NCI-H128 (cell line): ENCODE measurements around the gene FITM1.
"Not testable (repeated sequence)": the region's sequence is repeated elsewhere in the genome, so short reads cannot be mapped to it uniquely, and the experiment has no call there.

Experiments
- DNase-seq: peaks from one replicate; lab custom pipeline; 2025; ENCODE audit not compliant: unreplicated experiment; lab: John Stamatoyannopoulos, UW

Gene FITM1

DNA sequence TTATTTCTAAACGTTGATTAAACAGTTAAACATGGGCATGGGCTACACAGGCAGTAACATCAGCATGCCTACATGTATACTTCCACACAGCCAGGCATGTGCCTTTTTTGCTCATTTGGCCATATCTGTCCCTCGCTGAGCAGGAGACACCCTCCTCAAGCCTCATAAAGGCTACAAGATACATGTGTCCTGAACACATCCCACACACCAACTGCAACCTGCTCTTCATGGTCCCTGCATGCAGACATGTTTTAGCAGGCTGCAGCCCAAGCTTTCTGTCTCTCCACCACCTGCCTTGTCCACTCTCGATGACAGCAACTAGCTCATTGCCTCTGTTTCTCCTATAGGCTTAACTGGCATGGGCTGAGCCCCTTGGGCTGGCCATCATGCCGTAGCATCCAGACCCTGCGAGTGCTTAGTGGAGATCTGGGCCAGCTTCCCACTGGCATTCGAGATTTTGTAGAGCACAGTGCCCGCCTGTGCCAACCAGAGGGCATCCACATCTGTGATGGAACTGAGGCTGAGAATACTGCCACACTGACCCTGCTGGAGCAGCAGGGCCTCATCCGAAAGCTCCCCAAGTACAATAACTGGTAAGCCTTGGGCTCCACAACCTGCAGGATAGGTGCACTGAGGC lies 33.8 kb upstream of the FITM1 start:
- DNase-seq: no peak

DNA sequence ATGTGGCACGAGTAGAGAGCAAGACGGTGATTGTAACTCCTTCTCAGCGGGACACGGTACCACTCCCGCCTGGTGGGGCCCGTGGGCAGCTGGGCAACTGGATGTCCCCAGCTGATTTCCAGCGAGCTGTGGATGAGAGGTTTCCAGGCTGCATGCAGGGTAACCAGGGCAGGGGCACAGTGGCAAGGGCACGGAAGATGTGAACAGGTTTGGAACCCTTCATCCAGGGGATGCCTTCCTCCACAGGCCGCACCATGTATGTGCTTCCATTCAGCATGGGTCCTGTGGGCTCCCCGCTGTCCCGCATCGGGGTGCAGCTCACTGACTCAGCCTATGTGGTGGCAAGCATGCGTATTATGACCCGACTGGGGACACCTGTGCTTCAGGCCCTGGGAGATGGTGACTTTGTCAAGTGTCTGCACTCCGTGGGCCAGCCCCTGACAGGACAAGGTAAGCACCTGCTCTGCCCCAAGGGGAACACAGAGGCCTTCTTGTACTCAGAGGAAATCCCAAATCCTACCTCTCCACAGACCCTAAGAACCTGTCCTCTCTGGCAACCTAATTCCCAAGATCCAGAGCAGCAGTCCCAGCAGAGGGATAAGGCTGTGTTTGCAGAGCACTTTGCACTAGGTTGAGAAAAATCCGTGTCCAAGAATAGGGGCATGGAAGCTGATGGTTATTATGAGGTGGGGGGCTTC lies 32.1 kb upstream of the FITM1 start:
- no peak for DNase-seq

DNA sequence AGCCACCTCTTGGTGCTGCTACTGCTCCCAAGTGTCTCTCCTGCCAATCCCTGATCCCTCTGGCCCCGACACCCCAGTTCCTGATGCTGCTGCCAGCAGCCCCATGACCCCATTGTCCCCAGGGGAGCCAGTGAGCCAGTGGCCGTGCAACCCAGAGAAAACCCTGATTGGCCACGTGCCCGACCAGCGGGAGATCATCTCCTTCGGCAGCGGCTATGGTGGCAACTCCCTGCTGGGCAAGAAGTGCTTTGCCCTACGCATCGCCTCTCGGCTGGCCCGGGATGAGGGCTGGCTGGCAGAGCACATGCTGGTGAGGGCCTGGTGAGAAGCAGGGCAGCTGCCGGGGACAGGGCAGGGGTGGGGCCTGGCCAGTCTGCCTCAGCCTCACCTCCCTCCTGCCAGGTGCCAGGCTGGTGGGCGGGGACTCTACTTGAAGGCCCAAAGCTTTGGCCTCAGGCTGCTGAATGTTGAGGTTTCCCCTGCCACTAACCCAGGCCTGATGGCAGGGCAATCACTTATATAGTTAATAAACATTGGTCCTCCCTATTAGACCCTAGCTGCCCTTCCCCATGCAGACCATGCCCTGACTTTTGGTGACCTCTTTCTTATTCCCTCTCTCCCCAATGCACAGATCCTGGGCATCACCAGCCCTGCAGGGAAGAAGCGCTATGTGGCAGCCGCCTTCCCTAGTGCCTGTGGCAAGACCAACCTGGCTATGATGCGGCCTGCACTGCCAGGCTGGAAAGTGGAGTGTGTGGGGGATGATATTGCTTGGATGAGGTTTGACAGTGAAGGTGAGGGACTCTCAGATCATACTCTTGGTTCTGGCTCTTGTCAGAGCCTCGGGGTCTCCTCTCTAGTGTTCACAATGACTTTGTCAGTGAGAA lies 31.3 kb upstream of the FITM1 start:
- no peak for DNase-seq

DNA sequence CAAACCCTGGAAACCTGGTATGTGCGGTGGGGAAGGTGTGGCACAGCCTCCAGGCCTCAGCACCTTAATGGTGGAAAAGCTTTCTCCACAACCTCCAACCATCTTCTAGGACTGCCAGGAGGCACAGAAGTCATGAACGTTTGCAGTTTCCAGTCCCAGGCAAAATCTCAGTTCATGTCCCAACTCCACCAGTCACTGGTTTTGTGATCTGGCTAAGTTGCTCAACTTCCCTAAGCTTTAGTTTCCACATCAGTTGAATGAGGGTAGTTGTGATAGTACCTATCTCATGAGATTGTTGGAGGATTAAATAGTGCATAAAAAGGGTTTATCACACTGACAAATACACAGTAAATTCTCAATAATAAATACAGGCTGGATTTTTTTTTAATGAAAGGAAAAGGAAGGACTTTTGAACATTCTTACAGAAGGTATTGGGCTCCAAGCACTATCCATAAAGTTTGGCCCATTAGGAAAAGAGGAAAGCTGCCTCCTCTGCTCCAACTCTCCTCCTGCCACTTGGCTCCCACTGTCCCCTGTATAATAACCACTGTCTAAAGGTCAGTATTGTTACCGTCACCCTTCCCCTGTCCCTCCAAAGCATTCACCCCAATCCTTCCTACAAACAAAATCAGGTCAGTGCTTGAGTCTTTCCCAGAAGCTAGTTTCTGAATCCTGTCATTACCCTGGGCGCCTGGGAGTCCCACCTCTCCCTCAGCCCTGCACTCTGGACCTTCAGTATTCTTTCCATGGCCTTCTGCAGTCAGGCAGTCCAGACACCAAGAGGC lies 30.1 kb upstream of the FITM1 start:
- DNase-seq: no peak

DNA sequence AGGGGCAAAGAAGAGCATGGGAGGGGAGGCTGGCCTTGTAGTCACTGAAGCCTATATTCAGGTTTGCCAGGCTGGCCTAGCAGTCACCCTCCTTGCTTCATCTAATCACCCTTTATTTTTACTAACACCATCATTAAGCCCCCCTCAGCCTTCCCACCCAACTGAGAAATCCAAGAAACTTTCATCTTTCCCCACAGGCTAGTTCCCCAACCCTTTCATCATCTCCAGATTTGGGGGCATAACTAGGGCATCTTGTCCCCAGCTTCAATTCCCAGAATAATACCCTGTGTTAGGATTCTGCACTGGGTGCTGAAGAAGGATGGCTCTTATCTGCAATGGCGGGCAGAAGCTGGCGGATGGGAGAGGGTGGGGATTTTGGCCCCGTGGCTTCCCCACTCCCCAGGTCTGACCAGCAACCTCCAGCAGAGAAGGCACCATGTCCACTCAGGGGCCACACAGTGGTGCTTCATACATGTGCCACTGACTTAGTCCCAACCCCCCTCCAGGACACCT lies 29.4 kb upstream of the FITM1 start:
- DNase-seq: no peak

DNA sequence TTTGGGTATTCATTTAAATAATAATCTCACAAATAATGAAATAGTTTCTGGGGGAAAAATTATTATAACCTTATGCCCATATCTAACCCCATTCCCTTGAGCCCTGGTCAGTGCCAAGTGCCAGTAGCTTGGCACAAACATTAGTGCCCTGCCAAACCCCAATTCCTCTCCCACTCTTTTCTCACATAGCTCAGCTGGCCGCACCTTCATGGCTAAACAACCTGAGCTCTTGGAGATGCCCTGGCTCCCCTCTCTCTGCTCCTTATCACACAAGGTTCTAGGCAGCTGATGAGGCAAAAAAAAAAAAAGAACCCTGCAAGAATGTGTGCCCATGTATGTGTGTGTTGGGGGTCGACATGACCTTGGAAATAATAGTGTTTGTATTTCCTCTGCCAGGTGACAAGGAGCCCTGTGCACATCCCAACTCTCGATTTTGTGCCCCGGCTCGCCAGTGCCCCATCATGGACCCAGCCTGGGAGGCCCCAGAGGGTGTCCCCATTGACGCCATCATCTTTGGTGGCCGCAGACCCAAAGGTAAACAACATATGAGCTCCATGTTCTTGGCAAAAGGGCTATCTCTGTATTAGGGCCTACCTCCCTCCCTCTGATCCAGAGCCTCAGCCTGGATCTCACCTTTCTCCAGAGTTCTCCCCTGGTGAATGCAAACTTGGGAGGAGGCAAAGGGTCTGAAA lies 28.0 kb upstream of the FITM1 start:
- no peak for DNase-seq

DNA sequence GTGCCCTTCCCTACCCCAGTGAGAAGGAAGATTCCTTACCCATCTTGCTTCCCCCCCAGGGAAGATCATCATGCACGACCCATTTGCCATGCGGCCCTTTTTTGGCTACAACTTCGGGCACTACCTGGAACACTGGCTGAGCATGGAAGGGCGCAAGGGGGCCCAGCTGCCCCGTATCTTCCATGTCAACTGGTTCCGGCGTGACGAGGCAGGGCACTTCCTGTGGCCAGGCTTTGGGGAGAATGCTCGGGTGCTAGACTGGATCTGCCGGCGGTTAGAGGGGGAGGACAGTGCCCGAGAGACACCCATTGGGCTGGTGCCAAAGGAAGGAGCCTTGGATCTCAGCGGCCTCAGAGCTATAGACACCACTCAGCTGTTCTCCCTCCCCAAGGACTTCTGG lies 27.0 kb upstream of the FITM1 start:
- no peak for DNase-seq

DNA sequence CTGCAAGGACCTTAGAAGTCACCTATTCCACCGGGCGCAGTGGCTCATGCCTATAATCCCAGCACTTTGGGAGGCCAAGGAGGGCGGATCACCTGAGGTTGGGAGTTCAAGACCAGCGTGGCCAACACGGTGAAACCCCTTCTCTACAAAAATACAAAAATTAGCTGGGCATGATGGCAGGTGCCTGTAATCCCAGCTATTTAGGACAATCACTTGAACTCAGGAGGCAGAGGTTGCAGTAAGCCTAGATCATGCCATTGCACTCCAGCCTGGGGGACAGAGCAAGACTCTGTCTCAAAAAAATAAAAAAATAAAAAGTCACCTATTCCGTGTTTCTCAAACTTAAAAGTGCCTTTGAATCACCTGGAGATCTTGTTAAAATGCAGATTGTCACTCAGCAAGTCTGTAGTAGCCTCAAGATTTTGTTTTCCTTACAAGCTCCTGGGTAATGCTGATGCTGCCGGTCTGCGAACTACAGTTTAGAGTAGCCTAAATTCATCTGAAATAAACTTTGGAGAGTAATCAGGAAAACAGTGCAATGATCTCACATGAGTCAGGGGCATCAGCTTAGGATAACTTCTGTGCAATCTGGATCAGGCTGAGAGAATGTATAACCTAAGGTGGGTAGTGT lies 24.7 kb upstream of the FITM1 start:
- DNase-seq: not testable (repeated sequence)

DNA sequence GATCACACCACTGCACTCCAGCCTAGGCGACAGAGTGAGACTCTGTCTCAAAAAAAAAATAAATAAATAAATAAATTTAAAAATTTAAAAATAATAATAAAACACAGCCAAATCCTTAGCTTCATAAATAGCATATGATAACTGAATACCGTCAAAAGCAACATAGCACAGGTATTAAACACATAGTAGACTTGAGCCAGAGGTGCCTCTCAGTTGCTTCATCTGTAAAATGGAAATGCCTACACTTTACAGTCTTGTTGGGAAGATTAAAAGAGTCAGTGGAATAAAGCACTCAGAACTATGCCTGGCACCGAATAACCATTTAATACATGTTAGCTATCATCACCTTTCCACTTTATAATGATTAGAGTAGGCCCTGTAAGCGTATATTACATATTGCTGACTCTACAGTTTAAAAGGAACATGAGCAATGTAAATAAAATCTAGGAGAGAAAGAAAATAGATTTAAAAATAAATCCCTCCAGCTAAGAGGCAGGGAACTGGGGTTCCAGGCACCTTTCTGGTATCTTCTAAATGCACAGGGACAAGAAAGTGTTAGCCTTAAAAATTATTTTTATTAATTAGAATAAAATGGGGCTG lies 23.7 kb upstream of the FITM1 start:
- no peak for DNase-seq

DNA sequence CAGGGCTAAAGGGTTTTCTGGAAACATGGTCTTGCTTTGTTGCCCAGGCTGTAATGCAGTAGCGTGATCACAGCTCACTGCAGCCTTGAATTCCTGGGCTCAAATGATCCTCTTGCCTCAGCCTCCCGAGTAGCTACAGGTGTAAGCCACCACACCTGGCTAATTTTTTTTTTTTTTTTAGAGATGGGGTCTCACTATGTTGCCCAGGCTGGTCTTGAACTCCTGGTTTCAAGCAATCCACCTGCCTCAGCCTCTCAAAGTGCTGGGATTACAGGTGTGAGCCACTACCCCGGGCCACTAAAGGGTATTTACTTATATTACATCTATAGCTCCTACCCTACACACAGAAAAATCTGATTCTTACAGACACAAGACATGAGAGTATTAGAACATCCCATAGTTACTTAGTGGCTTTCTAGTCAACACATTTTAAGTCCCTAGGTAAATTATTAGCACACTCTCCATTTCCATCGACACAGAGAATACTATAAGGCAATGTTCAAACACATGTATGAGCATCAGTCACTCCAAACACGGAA lies 22.1 kb upstream of the FITM1 start:
- no peak for DNase-seq

DNA sequence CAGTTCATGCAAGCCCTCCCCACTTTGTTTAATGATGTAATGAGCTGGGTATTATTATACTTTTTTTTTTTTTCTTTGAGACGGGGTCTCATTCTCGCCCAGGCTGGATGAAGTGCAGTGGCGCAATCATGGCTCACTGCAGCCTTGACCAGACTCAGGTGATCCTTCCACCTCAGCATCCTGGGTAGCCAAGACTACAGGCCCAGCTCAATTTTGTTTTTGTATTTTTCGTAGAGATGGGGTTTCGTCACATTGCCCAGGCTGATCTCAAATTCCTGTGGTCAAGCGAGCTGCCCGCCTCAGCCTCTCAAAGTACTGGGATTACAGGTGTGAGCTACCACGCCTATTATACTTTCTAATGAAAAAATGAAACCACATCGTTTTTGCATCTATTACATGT lies 20.4 kb upstream of the FITM1 start:
- no peak for DNase-seq

DNA sequence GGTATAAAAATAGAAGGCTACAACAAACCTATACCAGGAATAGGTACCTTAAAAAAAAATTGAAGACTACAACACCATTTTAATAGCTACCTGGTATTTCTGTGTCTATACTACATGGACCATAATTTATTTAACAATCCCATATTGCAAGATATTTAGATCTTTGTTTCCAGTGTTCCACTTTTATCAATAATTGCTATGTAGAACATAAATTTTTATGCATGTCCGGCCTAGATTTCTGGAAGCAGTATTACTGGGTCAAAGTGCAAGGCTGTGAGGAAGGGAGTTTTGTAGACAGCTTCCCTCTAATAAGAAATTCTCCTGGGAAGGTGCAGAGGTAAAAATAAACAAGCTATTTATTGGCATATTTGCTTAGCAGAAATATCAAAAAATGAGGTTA lies 19.9 kb upstream of the FITM1 start:
- no peak for DNase-seq

DNA sequence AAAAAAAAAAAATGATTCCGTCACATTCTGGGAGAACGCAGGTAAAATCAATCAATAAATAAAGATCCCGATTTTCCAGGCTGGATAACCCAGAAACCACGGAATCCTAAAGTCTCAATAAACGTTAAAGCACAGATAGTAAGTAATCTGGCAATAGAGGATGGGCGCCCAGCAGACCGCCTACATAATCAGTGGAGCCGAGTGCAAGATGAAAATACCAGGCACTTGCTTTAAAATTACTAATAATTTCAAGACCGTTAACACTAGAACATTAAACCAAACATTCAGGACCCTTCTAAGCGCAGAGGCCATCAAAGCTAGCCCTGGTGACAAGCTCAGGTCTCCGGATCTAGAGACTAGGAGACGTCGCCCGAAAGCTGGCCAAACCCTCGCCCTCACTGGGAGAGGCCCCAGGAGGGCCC lies 17.1 kb upstream of the FITM1 start:
- no peak for DNase-seq

DNA sequence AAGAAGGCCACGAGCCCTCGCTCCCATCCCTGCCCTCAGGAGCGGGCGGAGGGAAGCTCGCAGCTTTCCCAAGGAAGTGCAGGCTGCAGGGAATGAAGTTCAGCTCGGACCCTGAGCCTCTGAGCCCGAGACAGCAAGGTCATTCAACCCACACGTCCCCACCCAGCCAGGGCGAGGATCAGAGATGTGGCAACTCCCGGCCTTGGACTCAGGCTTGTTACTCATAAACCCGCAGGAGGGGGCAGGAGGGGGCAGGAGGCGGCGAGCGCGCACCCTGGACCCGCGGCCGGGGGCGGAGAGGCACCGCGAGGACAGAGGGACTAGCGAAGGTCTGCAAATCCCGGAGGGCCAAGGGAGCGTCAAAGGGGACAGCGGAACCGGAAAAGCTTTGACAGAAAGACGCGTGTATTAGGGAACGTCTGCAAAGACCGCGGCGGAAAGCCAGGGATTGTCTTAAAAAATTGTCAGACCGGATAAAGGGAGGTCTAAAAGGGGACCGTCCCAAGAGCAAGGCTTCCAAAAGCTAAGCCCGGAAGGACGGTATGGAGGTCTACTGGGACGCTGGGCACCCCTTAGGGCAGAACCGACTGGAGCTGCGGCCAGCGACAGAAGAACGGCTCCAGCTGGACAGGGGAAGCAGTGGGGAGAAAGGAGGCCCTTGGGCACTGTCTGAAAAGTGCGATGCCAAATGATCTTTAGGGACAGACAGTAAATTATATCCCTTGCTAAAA lies 16.5 kb upstream of the FITM1 start:
- DNase-seq: peak; percentile 59

DNA sequence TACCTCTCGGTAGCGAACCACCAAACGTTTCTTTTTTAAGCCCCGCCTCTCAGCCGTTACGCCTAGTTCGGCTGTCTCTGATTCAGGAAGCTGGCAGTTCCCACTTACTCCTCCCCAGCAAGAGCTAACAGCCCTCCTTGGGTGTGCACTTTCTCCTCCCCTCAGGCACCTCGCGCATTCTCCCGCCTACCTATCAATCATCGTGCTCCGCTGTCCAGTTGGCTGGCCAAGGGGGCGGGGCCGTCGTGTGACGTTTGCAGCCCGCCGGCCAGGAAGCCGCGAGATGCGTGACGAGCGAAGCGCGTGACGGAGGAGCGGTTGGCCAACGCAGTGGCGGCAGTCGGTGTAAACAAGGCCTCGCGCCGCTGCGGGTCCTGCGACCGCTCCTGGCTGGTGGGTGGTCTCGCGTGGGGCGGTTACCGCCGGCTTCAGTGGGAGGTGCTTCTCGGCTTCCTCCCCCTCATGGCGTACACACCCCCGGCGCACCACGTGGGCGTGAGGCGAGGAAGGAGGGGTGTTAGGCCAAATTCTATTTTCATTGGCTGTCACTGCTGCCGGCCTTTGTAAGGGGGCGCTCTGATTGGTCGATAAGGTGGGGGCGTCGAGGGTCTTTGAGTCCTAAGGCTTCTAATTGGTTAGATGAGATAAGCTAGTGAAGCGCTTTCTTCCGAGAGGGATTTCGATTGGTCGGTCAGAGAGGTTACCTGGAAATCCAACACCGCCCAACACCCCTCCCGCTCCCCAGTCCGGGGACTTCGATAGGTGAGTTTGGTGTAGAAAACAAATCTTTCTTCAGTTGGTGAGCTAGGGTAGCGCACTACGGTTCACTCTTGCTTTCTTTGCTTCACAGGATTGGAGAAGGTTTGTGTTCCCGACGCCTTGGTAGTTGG lies 15.7 kb upstream of the FITM1 start, which contains the start of the genes DCAF11 and NRL:
DCAF11 (plus strand) TSS at position 246 of the 890 bp plus-strand sequence. CDS start 818 bp downstream, outside the sequence.
NRL (minus strand) TSS at position 418 of the 890 bp plus-strand sequence. CDS start 32,101 bp downstream, outside the sequence.
- DNase-seq: peak; percentile 97

DNA sequence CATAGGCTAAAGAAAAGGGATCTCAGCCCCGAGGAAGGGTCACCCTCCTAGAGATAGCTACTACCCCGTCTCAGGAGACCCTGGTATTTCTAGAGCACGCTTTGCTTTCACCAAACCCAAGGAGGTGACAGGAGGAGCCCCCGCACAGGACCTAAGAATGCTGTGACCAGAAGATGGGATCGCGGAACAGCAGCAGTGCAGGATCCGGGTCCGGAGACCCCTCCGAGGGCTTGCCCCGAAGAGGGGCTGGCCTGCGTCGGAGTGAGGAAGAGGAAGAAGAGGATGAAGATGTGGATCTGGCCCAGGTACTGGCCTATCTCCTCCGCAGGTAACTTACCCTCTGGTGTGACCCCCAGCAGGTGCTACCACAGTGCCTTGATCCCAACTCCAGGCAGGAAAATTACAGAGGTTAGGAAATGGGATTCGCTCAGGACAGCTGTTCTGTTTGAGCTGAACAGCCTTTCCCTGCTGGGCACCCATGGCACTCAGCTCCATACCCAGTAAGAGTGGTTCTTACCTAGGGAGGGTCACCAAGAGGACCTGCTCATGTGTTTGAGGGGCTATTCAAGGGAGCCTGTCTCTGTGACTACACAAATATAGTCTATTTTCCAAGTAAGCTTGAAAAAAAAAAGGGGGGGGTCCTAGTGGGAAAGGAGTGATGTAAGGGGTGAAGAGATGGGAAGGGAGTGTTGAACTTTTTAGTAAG lies 14.9 kb upstream of the FITM1 start:
- no peak for DNase-seq
